Measurements from ENCODE around the gene OVCA2.

Gene OVCA2

DNA sequence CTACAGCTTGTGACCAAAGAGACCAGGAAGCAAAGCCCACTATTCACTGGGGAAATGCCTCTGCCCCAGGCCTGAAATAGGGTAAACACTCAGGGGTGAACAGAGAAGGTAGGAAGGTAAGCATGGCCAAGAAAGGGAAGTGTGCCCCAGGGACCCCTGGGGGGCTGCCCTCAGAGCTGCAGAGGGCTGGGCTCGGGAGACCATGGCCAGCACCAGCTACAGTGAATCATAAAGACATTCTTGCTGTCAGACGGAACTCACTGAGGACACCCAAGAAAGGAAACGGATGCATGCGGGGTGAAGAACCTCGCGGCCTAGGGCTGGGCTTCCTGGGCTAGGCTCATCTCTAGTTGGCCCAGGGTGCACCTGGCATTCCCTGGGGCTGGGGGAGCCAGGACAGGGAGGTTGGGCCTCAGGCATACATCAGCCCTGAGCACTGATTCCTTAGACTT lies 22.7 kb downstream of the OVCA2 start:
- Histone ChIP-seq H3K27me3 (ENCODE audit: low read length) (no peaks in the 10 kb centered on the region), H3K79me2 (ENCODE audit: insufficient read depth, low read length) (no peaks in the 10 kb centered on the region), H3K9me3 (ENCODE audit: insufficient read depth, low read length) (no peaks in the 10 kb centered on the region), H3F3A (ENCODE audit: insufficient read depth) (no peaks in the 10 kb centered on the region), H3K4me2 (ENCODE audit: low read depth, low read length, poor library complexity, severe bottlenecking) (no peak overlapping the region), H3K9me2 (replicated peaks; ENCODE audit: insufficient read depth, low read length) (no peaks in the 10 kb centered on the region), H2AFZ (ENCODE audit: low read depth, low read length, severe bottlenecking) (no peak overlapping the region), H3K27ac (ENCODE audit: low read depth, low read length) (no peak overlapping the region), H3K36me3 (ENCODE audit: low read length) (no peaks in the 10 kb centered on the region), H3K9ac (ENCODE audit: low read length) (no peak overlapping the region), H4K20me1 (ENCODE audit: low read depth, low read length) (no peaks in the 10 kb centered on the region), H3K4me3 (ENCODE audit: insufficient read depth, low read length, poor library complexity, severe bottlenecking) (no peak overlapping the region)
- TF ChIP-seq EZH2phosphoT487 (conservative IDR thresholded peaks at IDR 0.05; ENCODE audit: low read length), result no peak
- TF ChIP-seq, protein P1, sequence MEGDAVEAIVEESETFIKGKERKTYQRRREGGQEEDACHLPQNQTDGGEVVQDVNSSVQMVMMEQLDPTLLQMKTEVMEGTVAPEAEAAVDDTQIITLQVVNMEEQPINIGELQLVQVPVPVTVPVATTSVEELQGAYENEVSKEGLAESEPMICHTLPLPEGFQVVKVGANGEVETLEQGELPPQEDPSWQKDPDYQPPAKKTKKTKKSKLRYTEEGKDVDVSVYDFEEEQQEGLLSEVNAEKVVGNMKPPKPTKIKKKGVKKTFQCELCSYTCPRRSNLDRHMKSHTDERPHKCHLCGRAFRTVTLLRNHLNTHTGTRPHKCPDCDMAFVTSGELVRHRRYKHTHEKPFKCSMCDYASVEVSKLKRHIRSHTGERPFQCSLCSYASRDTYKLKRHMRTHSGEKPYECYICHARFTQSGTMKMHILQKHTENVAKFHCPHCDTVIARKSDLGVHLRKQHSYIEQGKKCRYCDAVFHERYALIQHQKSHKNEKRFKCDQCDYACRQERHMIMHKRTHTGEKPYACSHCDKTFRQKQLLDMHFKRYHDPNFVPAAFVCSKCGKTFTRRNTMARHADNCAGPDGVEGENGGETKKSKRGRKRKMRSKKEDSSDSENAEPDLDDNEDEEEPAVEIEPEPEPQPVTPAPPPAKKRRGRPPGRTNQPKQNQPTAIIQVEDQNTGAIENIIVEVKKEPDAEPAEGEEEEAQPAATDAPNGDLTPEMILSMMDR (IDR thresholded peaks at IDR 0.05; ENCODE audit: insufficient read depth, low read length, poor library complexity, severe bottlenecking), result no peak

DNA sequence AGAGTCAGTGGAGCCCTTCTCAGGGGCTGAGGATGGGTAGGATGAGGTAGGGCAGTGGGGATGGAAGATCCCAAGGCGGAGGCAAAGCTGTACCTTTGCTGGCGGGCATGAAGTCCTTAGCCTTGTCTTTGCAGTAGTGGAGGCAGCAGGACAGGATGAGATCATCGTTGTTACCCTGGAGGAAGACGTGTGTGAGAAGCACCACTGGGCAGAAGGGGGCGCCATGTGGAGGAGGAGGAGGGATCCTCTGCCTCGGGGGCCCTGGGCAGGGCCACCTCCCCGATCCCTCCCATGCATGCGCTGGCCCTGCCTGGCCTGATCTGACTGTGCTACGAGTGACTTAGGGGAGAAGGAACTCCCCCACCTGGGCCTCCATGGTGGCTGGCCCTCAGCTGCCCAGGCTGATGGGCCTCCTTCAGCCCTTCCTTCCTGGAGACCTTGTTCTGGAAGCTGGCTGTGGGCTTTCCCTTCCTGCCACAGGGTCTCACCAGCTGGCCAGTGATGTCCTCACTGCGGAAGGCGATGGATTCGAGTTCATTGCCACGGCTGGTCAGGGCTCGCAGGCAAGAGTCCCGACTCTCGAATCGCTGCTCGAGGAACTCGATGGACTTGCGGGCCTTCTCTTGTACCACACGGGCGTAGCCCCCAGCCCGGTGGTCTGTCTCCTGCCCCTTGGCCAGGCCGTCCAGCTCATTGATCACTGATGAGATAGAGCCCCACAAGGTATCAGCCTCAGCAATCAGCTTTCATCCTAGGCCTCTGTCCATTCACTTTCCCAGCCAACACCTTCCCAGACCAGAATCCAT lies 23.4 kb downstream of the OVCA2 start:
- no peak overlapping the region for H3K27ac ChIP-seq (ENCODE audit: low read depth, low read length)
- TF ChIP-seq, protein P1 (IDR thresholded peaks at IDR 0.05; ENCODE audit: insufficient read depth, low read length, poor library complexity, severe bottlenecking), result peak; percentile 23
- TF ChIP-seq EZH2phosphoT487 (conservative IDR thresholded peaks at IDR 0.05; ENCODE audit: low read length), result no peak

DNA sequence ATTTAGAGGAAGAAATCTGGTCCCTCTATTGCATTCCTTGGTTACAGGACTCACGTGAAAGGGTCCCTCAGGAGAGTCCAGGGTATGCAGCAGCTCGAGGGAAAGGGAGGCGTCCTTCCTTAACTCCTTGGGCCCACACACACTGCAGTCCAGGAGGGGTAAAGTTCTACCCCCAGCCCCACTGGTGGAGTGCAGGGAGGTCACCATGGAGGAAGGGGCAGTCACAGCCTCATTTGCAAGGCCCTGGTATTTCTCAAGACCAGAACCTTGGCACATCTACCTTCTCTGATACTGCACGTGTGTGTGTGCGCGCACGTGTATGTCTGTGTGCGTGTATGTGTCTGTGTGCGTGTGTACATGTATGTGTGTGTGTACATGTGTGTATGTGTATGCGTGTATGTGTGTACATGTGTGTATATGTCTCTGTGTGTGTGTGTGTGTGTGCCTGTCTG lies 24.2 kb downstream of the OVCA2 start:
- Histone ChIP-seq H3K4me2 (ENCODE audit: low read depth, low read length, poor library complexity, severe bottlenecking) (no peak overlapping the region), H3F3A (ENCODE audit: insufficient read depth) (no peaks in the 10 kb centered on the region), H3K27me3 (ENCODE audit: low read length) (no peaks in the 10 kb centered on the region), H4K20me1 (ENCODE audit: low read depth, low read length) (no peaks in the 10 kb centered on the region), H3K9ac (ENCODE audit: low read length) (no peak overlapping the region), H2AFZ (ENCODE audit: low read depth, low read length, severe bottlenecking) (no peak overlapping the region), H3K79me2 (ENCODE audit: insufficient read depth, low read length) (no peaks in the 10 kb centered on the region), H3K9me3 (ENCODE audit: insufficient read depth, low read length) (no peaks in the 10 kb centered on the region), H3K4me3 (ENCODE audit: insufficient read depth, low read length, poor library complexity, severe bottlenecking) (no peak overlapping the region), H3K27ac (ENCODE audit: low read depth, low read length) (no peak overlapping the region), H3K36me3 (ENCODE audit: low read length) (no peaks in the 10 kb centered on the region), H3K9me2 (replicated peaks; ENCODE audit: insufficient read depth, low read length) (no peaks in the 10 kb centered on the region)
- TF ChIP-seq, protein P1 (IDR thresholded peaks at IDR 0.05; ENCODE audit: insufficient read depth, low read length, poor library complexity, severe bottlenecking), result no peak

More for the DNA sequence above, 23.4 kb downstream of the OVCA2 start:
- Histone ChIP-seq H3K4me3 (ENCODE audit: insufficient read depth, low read length, poor library complexity, severe bottlenecking) (no peak overlapping the region), H3K36me3 (ENCODE audit: low read length) (no peaks in the 10 kb centered on the region), H3K79me2 (ENCODE audit: insufficient read depth, low read length) (no peaks in the 10 kb centered on the region), H3K9me2 (replicated peaks; ENCODE audit: insufficient read depth, low read length) (no peaks in the 10 kb centered on the region), H3K9ac (ENCODE audit: low read length) (no peak overlapping the region), H4K20me1 (ENCODE audit: low read depth, low read length) (no peaks in the 10 kb centered on the region), H3F3A (ENCODE audit: insufficient read depth) (no peaks in the 10 kb centered on the region), H2AFZ (ENCODE audit: low read depth, low read length, severe bottlenecking) (no peak overlapping the region), H3K9me3 (ENCODE audit: insufficient read depth, low read length) (no peaks in the 10 kb centered on the region), H3K27me3 (ENCODE audit: low read length) (no peaks in the 10 kb centered on the region), H3K4me2 (ENCODE audit: low read depth, low read length, poor library complexity, severe bottlenecking) (no peak overlapping the region)

Measured in SU-DHL-6 (cell line).